Fibroblast of lung (primary cell): ENCODE measurements around the gene WDR49.

Source experiments
- EZH2 ChIP-seq: IDR thresholded peaks from 2 replicates; pipeline ENCODE4 v1.5.1; 2012; ENCODE audit warnings: low read length, control low read depth, mild to moderate bottlenecking; ENCODE audit errors: missing control alignments
- TF ChIP-seq, protein P1 (sequence below), 2 donors: IDR thresholded peaks in 1 of 2; conservative IDR thresholded peaks in 1 of 2; 1 replicate in 1 of 2; 2 replicates in 1 of 2; pipeline ENCODE4 v1.5.1; 2011 to 2012; ENCODE audit warnings: low read length in 2 of 2, control low read depth in 1 of 2, inconsistent platforms in 1 of 2, low read depth in 1 of 2, mild to moderate bottlenecking in 1 of 2

DNA sequence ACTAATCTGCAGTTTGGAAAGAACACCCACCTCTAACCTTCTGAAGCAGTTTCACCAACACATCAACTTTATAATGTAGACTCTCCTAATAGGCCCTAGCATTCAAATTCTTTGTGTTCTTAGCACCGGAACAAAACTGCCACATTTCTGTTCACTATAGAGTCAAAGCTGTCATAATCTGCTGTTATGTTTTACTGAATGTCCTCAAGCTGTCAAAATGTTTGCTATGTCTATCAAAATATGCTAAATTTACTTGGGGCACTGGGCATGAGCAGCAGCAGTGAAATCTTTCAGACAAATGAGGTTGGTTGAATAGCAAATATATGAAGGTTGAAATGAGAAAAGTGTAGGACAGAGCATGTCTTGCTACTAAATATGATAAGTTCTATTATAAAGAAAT lies 1.9 kb downstream of the WDR49 start:
- TF ChIP-seq, protein P1, sequence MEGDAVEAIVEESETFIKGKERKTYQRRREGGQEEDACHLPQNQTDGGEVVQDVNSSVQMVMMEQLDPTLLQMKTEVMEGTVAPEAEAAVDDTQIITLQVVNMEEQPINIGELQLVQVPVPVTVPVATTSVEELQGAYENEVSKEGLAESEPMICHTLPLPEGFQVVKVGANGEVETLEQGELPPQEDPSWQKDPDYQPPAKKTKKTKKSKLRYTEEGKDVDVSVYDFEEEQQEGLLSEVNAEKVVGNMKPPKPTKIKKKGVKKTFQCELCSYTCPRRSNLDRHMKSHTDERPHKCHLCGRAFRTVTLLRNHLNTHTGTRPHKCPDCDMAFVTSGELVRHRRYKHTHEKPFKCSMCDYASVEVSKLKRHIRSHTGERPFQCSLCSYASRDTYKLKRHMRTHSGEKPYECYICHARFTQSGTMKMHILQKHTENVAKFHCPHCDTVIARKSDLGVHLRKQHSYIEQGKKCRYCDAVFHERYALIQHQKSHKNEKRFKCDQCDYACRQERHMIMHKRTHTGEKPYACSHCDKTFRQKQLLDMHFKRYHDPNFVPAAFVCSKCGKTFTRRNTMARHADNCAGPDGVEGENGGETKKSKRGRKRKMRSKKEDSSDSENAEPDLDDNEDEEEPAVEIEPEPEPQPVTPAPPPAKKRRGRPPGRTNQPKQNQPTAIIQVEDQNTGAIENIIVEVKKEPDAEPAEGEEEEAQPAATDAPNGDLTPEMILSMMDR (conservative IDR thresholded peaks at IDR 0.05 in 1 of 2, IDR thresholded peaks at IDR 0.05 in 1 of 2; ENCODE audit: low read depth in 1 of 2, low read length in 2 of 2), result no peak
- TF ChIP-seq EZH2, result no peak
